Stimulated activated naive CD4-positive, alpha-beta T cell (primary cell): ENCODE data around the gene KRTDAP.

Experiments
- DNase-seq, 6 experiments: peaks; one replicate each; lab custom pipeline; 2025; lab: John Stamatoyannopoulos, UW

Gene KRTDAP

GRCh38 chr19:35490364-35490763 lies at the start of gene KRTDAP:
Gene KRTDAP, minus strand, starts transcription at chr19:35490464. Its CDS starts 22 bp downstream, at chr19:35490442.
- no peak for DNase-seq

- DNase-seq: no peak
These were observed 49.6 kb upstream of the KRTDAP start for GRCh38 chr19:35539850-35540249.

GRCh38 chr19:35539314-35539713 lies 49.0 kb upstream of the KRTDAP start:
- no peak for DNase-seq

GRCh38 chr19:35534803-35535480 lies 44.7 kb upstream of the KRTDAP start:
- DNase-seq: no peak

GRCh38 chr19:35533822-35534392 lies 43.6 kb upstream of the KRTDAP start:
- peak; percentile 8 to 64 (median 35) for DNase-seq

- DNase-seq: no peak
These were observed 43.0 kb upstream of the KRTDAP start, which contains the start of gene GAPDHS for GRCh38 chr19:35533201-35533821. Gene GAPDHS, plus strand, starts transcription at chr19:35533456. Its CDS starts 72 bp downstream, at chr19:35533528.

GRCh38 chr19:35531291-35531690 lies 41.0 kb upstream of the KRTDAP start:
- DNase-seq: no peak

GRCh38 chr19:35529241-35530218 lies 39.3 kb upstream of the KRTDAP start:
- DNase-seq: no peak

GRCh38 chr19:35528218-35529038 lies 38.2 kb upstream of the KRTDAP start, which contains the start of gene SBSN:
Gene SBSN, minus strand, starts transcription at chr19:35528311. Its CDS starts 30 bp downstream, at chr19:35528281.
- DNase-seq: no peak

- no peak for DNase-seq
These were observed 35.6 kb upstream of the KRTDAP start for GRCh38 chr19:35525873-35526272.

- DNase-seq: no peak
These were observed 34.0 kb upstream of the KRTDAP start for GRCh38 chr19:35524181-35524837.

- no peak for DNase-seq
These were observed 32.6 kb upstream of the KRTDAP start for GRCh38 chr19:35522745-35523327.

- no peak for DNase-seq
These were observed 31.0 kb upstream of the KRTDAP start for GRCh38 chr19:35521124-35521743.

GRCh38 chr19:35519291-35519690 lies 29.0 kb upstream of the KRTDAP start:
- no peak for DNase-seq

- no peak for DNase-seq
These were observed 28.0 kb upstream of the KRTDAP start for GRCh38 chr19:35518313-35518712.

- DNase-seq: no peak
These were observed 27.1 kb upstream of the KRTDAP start for GRCh38 chr19:35517342-35517741.

- DNase-seq: no peak
These were observed 26.0 kb upstream of the KRTDAP start for GRCh38 chr19:35516310-35516709.

GRCh38 chr19:35514282-35514809 lies 24.1 kb upstream of the KRTDAP start:
- no peak for DNase-seq

- DNase-seq: no peak
These were observed 23.5 kb upstream of the KRTDAP start, which contains the start of gene DMKN for GRCh38 chr19:35513628-35514281. Gene DMKN, minus strand, starts transcription at chr19:35513649. Its CDS starts 174 bp downstream, at chr19:35513475.
